ENCODE results near the gene EIF4G3.
"Not testable (repeated sequence)": the region's sequence is repeated elsewhere in the genome, so short reads cannot be mapped to it uniquely, and the experiment has no call there.

The EIF4G3 gene

GRCh38 chr1:21176586-21177555 lies at the start of gene EIF4G3:
TSS of gene EIF4G3 (minus strand) at chr1:21176897. CDS start at chr1:21002742, 174,155 bp downstream.
- DNase-seq (ENCODE audit: low read depth), result peak; percentile 70

GRCh38 chr1:21225065-21225464 lies 48.4 kb upstream of the EIF4G3 start:
- no peak for DNase-seq (ENCODE audit: low read depth)

GRCh38 chr1:21220815-21221214 lies 44.1 kb upstream of the EIF4G3 start:
- peak; percentile 43 for DNase-seq (ENCODE audit: low read depth)

GRCh38 chr1:21219674-21220073 lies 43.0 kb upstream of the EIF4G3 start:
- no peak for DNase-seq (ENCODE audit: low read depth)

- DNase-seq (ENCODE audit: low read depth), result no peak
Observed at GRCh38 chr1:21217812-21218596, 41.3 kb upstream of the EIF4G3 start.

- DNase-seq (ENCODE audit: low read depth), result no peak
Observed at GRCh38 chr1:21216835-21217811, 40.4 kb upstream of the EIF4G3 start.

GRCh38 chr1:21212126-21212525 lies 35.4 kb upstream of the EIF4G3 start:
- peak; percentile 26 for DNase-seq (ENCODE audit: low read depth)

- DNase-seq (ENCODE audit: low read depth), result not testable (repeated sequence)
Observed at GRCh38 chr1:21208137-21208700, 31.5 kb upstream of the EIF4G3 start.

- DNase-seq (ENCODE audit: low read depth), result no peak
Observed at GRCh38 chr1:21206117-21206516, 29.4 kb upstream of the EIF4G3 start.

GRCh38 chr1:21205416-21205815 lies 28.7 kb upstream of the EIF4G3 start:
- DNase-seq (ENCODE audit: low read depth), result no peak

GRCh38 chr1:21201650-21202049 lies 25.0 kb upstream of the EIF4G3 start:
- DNase-seq (ENCODE audit: low read depth), result no peak

GRCh38 chr1:21201238-21201637 lies 24.5 kb upstream of the EIF4G3 start:
- not testable (repeated sequence) for DNase-seq (ENCODE audit: low read depth)

- peak; percentile 19 for DNase-seq (ENCODE audit: low read depth)
Observed at GRCh38 chr1:21200767-21201166, 24.1 kb upstream of the EIF4G3 start.

- no peak for DNase-seq (ENCODE audit: low read depth)
Observed at GRCh38 chr1:21198929-21199328, 22.2 kb upstream of the EIF4G3 start.

GRCh38 chr1:21192871-21193270 lies 16.2 kb upstream of the EIF4G3 start:
- no peak for DNase-seq (ENCODE audit: low read depth)

GRCh38 chr1:21192284-21192683 lies 15.6 kb upstream of the EIF4G3 start:
- DNase-seq (ENCODE audit: low read depth), result no peak

- not testable (repeated sequence) for DNase-seq (ENCODE audit: low read depth)
Observed at GRCh38 chr1:21190771-21191170, 14.1 kb upstream of the EIF4G3 start.

GRCh38 chr1:21189906-21190500 lies 13.3 kb upstream of the EIF4G3 start:
- no peak for DNase-seq (ENCODE audit: low read depth)

GRCh38 chr1:21189421-21189820 lies 12.7 kb upstream of the EIF4G3 start:
- no peak for DNase-seq (ENCODE audit: low read depth)

- no peak for DNase-seq (ENCODE audit: low read depth)
Observed at GRCh38 chr1:21188235-21188634, 11.5 kb upstream of the EIF4G3 start.

GRCh38 chr1:21185221-21185731 lies 8.6 kb upstream of the EIF4G3 start:
- DNase-seq (ENCODE audit: low read depth), result no peak

Measured in GM04503 (cell line).